LHCN-M2 (cell line): ENCODE measurements around the gene CCBE1. TPM values are rescaled to one million over a fixed set of nuclear protein-coding genes. Genes with fewer than 3 reads are reported as not detected.

Experiments
- DNase-seq: peaks from one replicate; pipeline ENCODE4 v3.0.0-alpha.2; 2012; ENCODE audit warnings: low read depth
- total RNA-seq: library from RNA; depleted of rRNA; stranded (reverse); fragments of >200 nt; gene quantifications from 2 replicates; pipeline ENCODE4 v1.2.3, GENCODE V29; 2014; rRNA removed

Gene CCBE1
- total RNA-seq, 1 experiment from 2014 or later: 54.9 TPM

GRCh38 chr18:59395226-59396175 lies 301.7 kb downstream of the CCBE1 start:
- DNase-seq: no peak

DNA sequence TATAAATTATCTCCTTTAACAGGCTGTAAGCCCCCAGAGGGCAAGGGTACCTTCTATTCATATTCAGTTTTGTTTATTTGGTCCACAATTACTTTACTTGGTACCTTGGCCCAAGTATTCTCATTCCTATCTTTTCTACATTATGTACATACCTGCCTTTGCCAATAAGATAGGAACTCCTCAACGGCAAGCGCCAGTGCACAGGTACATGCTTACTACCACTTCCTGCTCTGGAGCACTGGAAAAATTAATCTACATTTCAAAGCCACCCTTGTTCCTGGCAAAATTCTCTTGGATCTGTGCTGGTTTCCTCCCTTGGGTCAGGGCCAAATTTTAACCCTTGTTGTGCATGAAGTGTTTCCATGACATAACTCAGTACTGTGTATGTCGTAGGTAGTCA lies 303.8 kb downstream of the CCBE1 start:
- DNase-seq: no peak

- DNase-seq: no peak
Measured at GRCh38 chr18:59388817-59389216, 308.4 kb downstream of the CCBE1 start.

DNA sequence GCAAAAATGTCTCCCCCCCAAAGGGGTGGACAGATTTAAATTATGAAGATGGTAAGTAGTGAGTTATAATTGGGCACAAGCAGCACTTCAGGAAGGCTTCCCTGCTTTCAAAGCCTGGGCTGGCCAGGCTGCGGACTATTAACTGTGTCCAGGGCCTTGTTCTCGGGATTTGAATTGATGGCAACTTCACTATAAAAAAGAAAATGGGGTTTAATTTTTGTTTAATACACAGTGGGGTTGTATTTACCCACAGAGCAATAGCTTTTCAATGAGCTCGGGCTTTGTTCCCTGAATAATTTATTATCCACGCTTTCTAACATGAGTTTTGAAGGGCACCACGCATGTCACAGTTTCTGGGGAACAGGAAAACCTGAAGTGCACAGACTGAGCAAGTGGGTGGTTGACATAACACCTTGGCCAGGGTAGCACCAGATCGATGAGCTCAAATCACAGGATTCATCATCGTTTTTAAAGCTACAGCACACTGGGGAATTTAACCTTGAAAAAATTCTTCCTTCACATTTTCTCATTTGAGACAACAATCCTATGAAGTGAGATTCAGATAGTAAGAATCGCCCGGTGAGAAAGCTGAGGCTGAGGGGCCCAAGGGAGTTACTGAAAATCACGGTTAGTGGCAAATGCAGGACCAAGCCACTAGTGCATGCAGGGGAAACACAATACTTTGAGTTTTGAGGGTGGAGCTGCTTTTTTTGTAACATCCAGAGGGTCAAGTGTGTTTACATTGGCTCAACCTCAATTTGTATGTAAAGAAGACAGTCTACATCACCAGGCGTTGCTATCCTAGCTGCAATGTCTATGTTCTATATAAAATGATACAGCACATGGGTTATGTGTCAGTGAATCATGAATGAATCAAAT lies 309.3 kb downstream of the CCBE1 start:
- no peak for DNase-seq

DNA sequence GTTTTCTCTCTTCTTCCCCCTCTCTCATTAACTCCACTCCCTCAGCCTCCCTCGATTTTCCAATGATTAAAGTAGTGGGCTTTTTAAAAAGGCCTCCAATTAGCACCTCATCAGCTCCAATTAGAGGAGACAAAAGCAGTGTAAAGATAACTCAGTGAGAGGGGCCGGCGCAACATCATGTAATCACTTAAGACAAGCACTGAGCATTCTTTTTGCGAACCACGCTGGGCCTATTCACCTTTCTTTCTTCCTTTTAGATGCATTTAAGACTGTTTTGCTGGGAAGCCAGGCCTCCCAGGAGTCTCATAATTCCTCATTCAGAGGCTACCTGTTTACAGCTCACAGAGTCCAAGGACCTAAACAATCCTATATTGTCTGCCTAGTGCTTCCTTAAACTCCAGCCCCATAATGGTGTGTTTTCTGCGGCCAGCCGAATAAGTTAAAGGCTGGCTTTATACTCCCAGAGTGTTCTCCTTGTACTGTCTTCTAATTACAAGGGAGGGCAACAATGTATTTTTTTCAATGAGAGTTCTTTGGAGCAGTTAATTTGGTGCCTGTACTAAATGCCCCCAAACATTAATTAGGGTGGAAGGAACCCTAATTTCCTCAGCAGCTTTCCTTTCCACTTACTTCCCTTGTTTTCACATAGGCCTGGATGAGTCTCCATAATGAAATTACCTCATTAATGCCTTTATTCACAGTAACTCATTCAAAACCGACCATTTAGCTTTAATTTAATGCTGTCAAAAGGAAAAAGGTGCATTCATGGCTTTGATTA lies 310.1 kb downstream of the CCBE1 start:
- DNase-seq: no peak

- DNase-seq: no peak
Measured at GRCh38 chr18:59385191-59385590, 312.0 kb downstream of the CCBE1 start.

- DNase-seq: no peak
Measured at GRCh38 chr18:59383851-59384250, 313.4 kb downstream of the CCBE1 start.

DNA sequence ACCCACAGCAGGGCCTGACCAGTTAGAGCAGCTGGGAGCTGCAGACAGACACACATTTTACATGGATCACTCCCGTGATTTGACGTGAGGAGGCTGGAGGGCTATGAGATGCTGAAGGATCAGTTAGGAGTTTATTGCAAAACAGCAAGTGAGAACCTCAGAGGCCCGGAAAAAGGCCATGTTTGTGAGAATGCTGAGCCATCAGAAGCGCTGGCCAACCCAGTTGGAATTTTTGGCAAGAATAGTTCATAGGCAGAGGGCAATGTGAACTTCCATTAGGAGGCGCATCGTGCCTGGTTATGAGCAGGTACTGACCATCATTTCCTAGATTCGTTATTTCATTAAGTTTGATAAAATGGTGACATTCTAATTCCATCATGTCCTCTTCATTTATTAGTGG lies 314.8 kb downstream of the CCBE1 start:
- DNase-seq: no peak

DNA sequence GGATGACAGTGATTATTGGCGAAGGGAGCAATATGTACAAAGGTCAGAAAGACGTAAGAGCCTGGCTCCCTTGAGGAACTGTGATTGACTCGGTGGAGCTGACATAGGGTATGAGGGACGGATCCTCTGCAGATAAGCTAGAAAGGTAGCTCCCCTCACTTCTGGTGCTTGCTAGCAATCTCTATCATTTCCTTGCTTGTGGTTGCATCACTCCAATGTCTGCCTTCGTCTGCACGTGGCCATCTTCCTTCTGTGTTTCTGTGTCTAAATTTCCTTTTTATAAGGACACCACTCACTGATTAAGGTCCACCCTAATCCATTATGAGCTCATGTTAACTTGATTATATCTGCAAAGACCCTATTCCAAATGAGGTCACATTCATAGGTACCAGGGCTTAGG lies 315.3 kb downstream of the CCBE1 start:
- no peak for DNase-seq

Other genes with a start within 250 kb of the CCBE1 start
- gene PMAIP1, start 202.6 kb upstream of the CCBE1 start, total RNA-seq: 15.7 and 20.3 TPM in 2 replicates